H1 (cell line): ENCODE results near the gene CMKLR1. TPM values are rescaled to one million over a fixed set of nuclear protein-coding genes. Genes with fewer than 3 reads are reported as not detected.

Experiments
- CTCF ChIA-PET: fragments of 300-600 bp; sonication (Branson Sonifier 250); formaldehyde crosslinking; loops from one replicate; lab custom pipeline; 2021; ENCODE audit not compliant: partially characterized antibody; lab: Charles Lee
- POLR2A ChIA-PET: fragments of 300-600 bp; sonication (Branson Sonifier 250); formaldehyde crosslinking; loops from one replicate; lab custom pipeline; 2021; ENCODE audit warnings: inconsistent platforms; ENCODE audit not compliant: partially characterized antibody; lab: Charles Lee
- DNase-seq, 2 experiments: peaks; one replicate each; pipeline versions ENCODE4 v3.0.0 to v3.0.0-alpha.2; 2010 to 2022; ENCODE audit warnings: low spot score in 2 of 2, low read depth in 1 of 2, mixed read lengths in 1 of 2
- FAIRE-seq: peaks from 2 replicates; lab custom pipeline; 2011; peaks lifted over from hg19 to GRCh38; lab: Jason Lieb, UNC
- H2AFZ ChIP-seq: 2 replicates; pipeline ENCODE4 v1.8.1; 2012; ENCODE audit warnings: low read length, inconsistent platforms
- H2AK5ac ChIP-seq: 2 replicates; pipeline ENCODE4 v1.6.1; 2013; ENCODE audit warnings: low read depth, low read length
- H2BK120ac ChIP-seq: replicated peaks from 2 replicates; pipeline ENCODE3; 2013; ENCODE audit warnings: low read depth, low read length, inconsistent platforms
- H2BK12ac ChIP-seq: 2 replicates; pipeline ENCODE4 v1.6.1; 2013; ENCODE audit warnings: low read depth, low read length
- H2BK15ac ChIP-seq: 2 replicates; pipeline ENCODE4 v1.6.1; 2013; ENCODE audit warnings: low read length
- H2BK20ac ChIP-seq: 2 replicates; pipeline ENCODE4 v1.6.1; 2013; ENCODE audit warnings: low read length
- H2BK5ac ChIP-seq: 2 replicates; pipeline ENCODE4 v1.6.1; 2013; ENCODE audit warnings: low read depth, low read length
- H3K14ac ChIP-seq: 2 replicates; pipeline ENCODE4 v1.6.1; 2013; ENCODE audit warnings: inconsistent platforms; ENCODE audit not compliant: insufficient read length
- H3K18ac ChIP-seq: 2 replicates; pipeline ENCODE4 v1.6.1; 2013; ENCODE audit warnings: low read length; ENCODE audit errors: extremely low read depth
- H3K23ac ChIP-seq: 2 replicates; pipeline ENCODE4 v1.6.1; 2013; ENCODE audit warnings: inconsistent platforms; ENCODE audit not compliant: insufficient read length
- H3K23me2 ChIP-seq: 2 replicates; pipeline ENCODE4 v1.6.1; 2013; ENCODE audit warnings: low read depth, low read length
- H3K27ac ChIP-seq: 2 replicates; pipeline ENCODE4 v1.6.1; 2011; ENCODE audit warnings: low read depth, low read length, inconsistent platforms
- H3K27me3 ChIP-seq, 4 experiments: replicated peaks in 1 of 4; 1 replicate in 1 of 4; 2 replicates in 3 of 4; pipeline versions ENCODE4 v1.6.1 to v1.8.1; 2011 to 2013; ENCODE audit warnings: low read length in 3 of 4, mild to moderate bottlenecking in 3 of 4, inconsistent platforms in 2 of 4, mixed read lengths in 2 of 4, moderate library complexity in 1 of 4; ENCODE audit not compliant: control insufficient read depth in 3 of 4, insufficient read depth in 3 of 4; ENCODE audit errors: extremely low read depth in 1 of 4
- H3K36me3 ChIP-seq, 4 experiments: 2 replicates each; pipeline versions ENCODE4 v1.6.1 to v1.8.1; 2011 to 2013; ENCODE audit warnings: mild to moderate bottlenecking in 4 of 4, low read length in 3 of 4, moderate library complexity in 2 of 4, control low read depth in 1 of 4, inconsistent platforms in 1 of 4; ENCODE audit not compliant: insufficient read depth in 4 of 4, control insufficient read depth in 2 of 4
- H3K4ac ChIP-seq: replicated peaks from 2 replicates; pipeline ENCODE3; 2013; ENCODE audit warnings: low read length, low read depth, mixed read lengths, inconsistent platforms; ENCODE audit not compliant: insufficient read length
- H3K4me1 ChIP-seq, 4 experiments: replicated peaks in 1 of 4; 1 replicate in 1 of 4; 2 replicates in 3 of 4; pipeline versions ENCODE4 v1.6.1 to v1.8.1; 2011 to 2013; ENCODE audit warnings: low read length in 3 of 4, inconsistent platforms in 2 of 4, mixed read lengths in 1 of 4; ENCODE audit not compliant: insufficient read depth in 4 of 4, control insufficient read depth in 3 of 4
- H3K4me2 ChIP-seq, 2 experiments: 2 replicates each; pipeline versions ENCODE4 v1.6.1 to v1.8.1; 2011 to 2013; ENCODE audit warnings: low read depth in 2 of 2, low read length in 2 of 2, control low read depth in 1 of 2, inconsistent platforms in 1 of 2, mild to moderate bottlenecking in 1 of 2; ENCODE audit not compliant: insufficient read depth in 1 of 2
- H3K4me3 ChIP-seq, 4 experiments: fragments of 200-600, 300-600 bp in 1 of 4; sonication (generic), shearing (Covaris generic), sonication (Bioruptor Twin) in 1 of 4; 2 replicates each; pipeline versions ENCODE4 v1.5.1 to v1.8.1; 2011 to 2016; ENCODE audit warnings: low read length in 4 of 4, low read depth in 3 of 4, control low read depth in 2 of 4, inconsistent platforms in 2 of 4, mild to moderate bottlenecking in 2 of 4, mixed read lengths in 1 of 4, moderate library complexity in 1 of 4; ENCODE audit not compliant: insufficient read depth in 2 of 4; ENCODE audit errors: extremely low read depth in 1 of 4
- H3K56ac ChIP-seq: replicated peaks from 2 replicates; pipeline ENCODE3; 2013; ENCODE audit warnings: low read depth, mild to moderate bottlenecking, mixed read lengths, low read length, inconsistent platforms; ENCODE audit not compliant: insufficient read length
- H3K79me1 ChIP-seq: 2 replicates; pipeline ENCODE4 v1.6.1; 2013; ENCODE audit warnings: low read depth, low read length, control low read depth
- H3K79me2 ChIP-seq, 2 experiments: 2 replicates each; pipeline versions ENCODE4 v1.6.1 to v1.8.1; 2012 to 2013; ENCODE audit warnings: low read length in 2 of 2, mild to moderate bottlenecking in 2 of 2, inconsistent platforms in 1 of 2; ENCODE audit not compliant: insufficient read depth in 2 of 2, control insufficient read depth in 1 of 2
- H3K9ac ChIP-seq, 4 experiments: replicated peaks in 1 of 4; 1 replicate in 1 of 4; 2 replicates in 3 of 4; pipeline versions ENCODE4 v1.6.1 to v1.8.1; 2011 to 2013; ENCODE audit warnings: low read depth in 3 of 4, low read length in 3 of 4, control low read depth in 2 of 4, mild to moderate bottlenecking in 2 of 4, moderate library complexity in 2 of 4, inconsistent platforms in 1 of 4; ENCODE audit errors: extremely low read depth in 1 of 4
- H3K9me3 ChIP-seq, 2 experiments: 2 replicates each; pipeline versions ENCODE4 v1.6.1 to v1.8.1; 2012 to 2013; ENCODE audit warnings: mild to moderate bottlenecking in 2 of 2, moderate library complexity in 2 of 2, control low read depth in 1 of 2, inconsistent platforms in 1 of 2, low read depth in 1 of 2, low read length in 1 of 2, mixed read lengths in 1 of 2; ENCODE audit not compliant: insufficient read depth in 2 of 2
- H4K20me1 ChIP-seq, 2 experiments: replicated peaks in 1 of 2; 2 replicates each; pipeline versions ENCODE3 to v1.8.1; 2011 to 2013; ENCODE audit warnings: inconsistent platforms in 2 of 2, low read length in 2 of 2, mild to moderate bottlenecking in 1 of 2; ENCODE audit not compliant: insufficient read depth in 2 of 2, control insufficient read depth in 1 of 2
- H4K5ac ChIP-seq: 2 replicates; pipeline ENCODE4 v1.6.1; 2013; ENCODE audit warnings: low read length, low read depth, mixed read lengths, inconsistent platforms; ENCODE audit not compliant: insufficient read length
- H4K8ac ChIP-seq: 2 replicates; pipeline ENCODE4 v1.8.0; 2013; ENCODE audit warnings: mild to moderate bottlenecking, moderate library complexity, low read length, inconsistent platforms; ENCODE audit not compliant: insufficient read depth; ENCODE audit errors: extremely low read depth
- H4K91ac ChIP-seq: replicated peaks from 2 replicates; pipeline ENCODE3; 2013; ENCODE audit warnings: low read length, mixed read lengths, inconsistent platforms; ENCODE audit not compliant: insufficient read length
- GTF2F1 ChIP-seq: IDR thresholded peaks from 2 replicates; pipeline ENCODE4 v1.6.1; 2012; ENCODE audit warnings: low read depth, low read length, improper control_type of control experiment, borderline replicate concordance
- TAF7 ChIP-seq: optimal IDR thresholded peaks from 2 replicates; pipeline ENCODE3; 2011; ENCODE audit warnings: low read depth, mild to moderate bottlenecking, inconsistent platforms, low read length, moderate library complexity, borderline replicate concordance
- YY1 ChIP-seq: IDR thresholded peaks from 2 replicates; pipeline ENCODE4 v1.6.1; 2011; ENCODE audit warnings: low read depth, mild to moderate bottlenecking, low read length
- WGBS, 2 experiments: shearing (Covaris generic) in 1 of 2; methylation state at CpG; one replicate each; pipeline versions ENCODE4 v1.1.6 to v1.1.7; 2013 to 2015; ENCODE audit warnings: low lambda C conversion rate in 2 of 2, mixed read lengths in 2 of 2, inconsistent platforms in 1 of 2, low coverage in 1 of 2, missing lambda C conversion rate in 1 of 2; ENCODE audit not compliant: insufficient replicate concordance in 2 of 2, insufficient coverage in 1 of 2, insufficient read length in 1 of 2; ENCODE audit errors: extremely low coverage in 1 of 2, missing lambda C conversion rate in 1 of 2; 5-methylcytosine and 5-hydroxymethylcytosine counted together
- polyA plus RNA-seq, 7 experiments: library from polyadenylated mRNA; depleted of rRNA in 3 of 7; stranded (reverse) in 5 of 7; unstranded in 2 of 7; fragments of >200 nt in 5 of 7; fragments of 200-250 nt in 2 of 7; gene quantifications; 1 replicate in 5 of 7; 2 replicates in 1 of 7; 4 replicates in 1 of 7; pipeline versions ENCODE4 v1.2.1 to v1.2.3, GENCODE V29; 2011 to 2013; ENCODE audit warnings: missing spikeins in 2 of 7, mixed read lengths in 2 of 7
- total RNA-seq: library from RNA; stranded (reverse); fragmentation: NEBNext Ultra II Directional; extraction: Animal tissue kit (Norgen Biotek cat#: 25700); gene quantifications from 2 replicates; pipeline ENCODE4 v1.2.1, GENCODE V29; 2021

CMKLR1 gene
- total and polyA plus RNA-seq, 2 of the 8 experiments (the other 6 are each of a cell fraction or from before 2014, with no cell fraction given): 2.1 to 2.8 TPM

DNA sequence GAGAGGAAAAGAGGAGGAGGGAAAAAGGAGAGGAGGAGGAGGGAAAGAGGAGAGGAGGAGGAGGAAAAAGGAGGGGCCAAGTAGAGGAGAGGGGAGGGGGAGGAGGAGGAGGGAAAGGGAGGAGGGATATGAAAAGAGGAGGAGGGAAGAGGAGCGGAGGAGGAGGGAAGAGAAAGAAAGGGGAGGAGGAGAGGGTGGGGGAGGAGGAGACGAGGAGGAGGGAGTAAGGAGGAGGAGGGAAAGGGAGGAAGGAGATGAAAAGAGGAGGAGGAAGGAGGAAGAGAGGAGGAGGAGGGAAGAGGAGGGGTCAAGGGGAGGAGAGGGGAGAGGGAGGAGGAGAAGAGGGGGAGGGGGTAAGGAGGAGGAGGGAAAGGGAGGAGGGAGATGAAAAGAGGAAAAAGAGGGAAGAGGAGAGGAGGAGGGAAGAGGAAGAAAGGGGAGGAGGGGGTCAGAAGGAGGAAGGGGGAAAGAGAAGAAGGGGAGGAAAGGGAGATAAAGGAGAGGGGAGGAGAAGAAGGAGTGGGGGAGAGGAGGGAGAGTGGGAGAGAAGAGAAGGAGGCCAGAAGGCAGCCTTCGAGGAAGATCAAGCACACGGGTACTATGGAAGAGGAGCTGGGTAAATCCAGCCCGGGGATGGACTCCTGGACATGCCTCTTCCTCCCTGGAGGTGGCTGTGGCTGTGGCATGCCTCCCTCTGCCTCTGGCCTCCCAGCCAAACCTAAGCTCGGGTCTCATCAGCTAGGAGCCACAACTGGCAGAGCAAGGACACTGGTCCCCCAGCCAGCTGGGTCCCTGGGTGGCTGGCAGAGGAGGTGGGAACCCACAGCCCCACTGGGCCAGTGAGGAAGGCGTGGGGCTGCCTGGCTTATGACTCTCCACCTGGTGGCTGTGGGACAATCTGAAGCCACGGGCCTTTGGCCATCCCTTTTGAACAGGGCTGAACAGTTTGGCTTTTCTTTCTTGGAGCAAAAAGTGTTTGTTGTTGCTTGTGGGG is 3.0 kb upstream of the CMKLR1 start:
- Histone ChIP-seq H3K4me3 (no peak overlapping the region), H3K23me2 (no peaks in the 10 kb centered on the region; the same call in 1 of the 2 replicates), H2AK5ac (no peak overlapping the region; the same call in 1 of the 2 replicates), H2BK120ac (no peak overlapping the region), H3K4ac (no peak overlapping the region), H2BK20ac (peak overlapping the region; percentile 25; the same call in 1 of the 2 replicates), H3K79me1 (no peaks in the 10 kb centered on the region), H3K23ac (no peak overlapping the region), H2BK12ac (peak overlapping the region; percentile 71; the same call in 1 of the 2 replicates), H3K4me2 (no peak overlapping the region), H3K27me3 (no peaks in the 10 kb centered on the region), H3K18ac (no peak overlapping the region), H3K56ac (no peak overlapping the region), H2AFZ (no peak overlapping the region), H4K8ac (no peak overlapping the region), H4K20me1 (no peaks in the 10 kb centered on the region), H2BK15ac (peak overlapping the region; percentile 65; the same call in 1 of the 2 replicates), H3K79me2 (no peaks in the 10 kb centered on the region), H4K91ac (no peak overlapping the region), H2BK5ac (no peak overlapping the region), H3K9ac (no peak overlapping the region), H3K14ac (no peak overlapping the region), H3K27ac (no peak overlapping the region), H3K9me3 (no peaks in the 10 kb centered on the region), H4K5ac (no peak overlapping the region), H3K36me3 (no peaks in the 10 kb centered on the region), H3K4me1 (peaks cover 0 to 13% (median 5%) of the 10 kb centered on the region in 4 experiments; a peak in 4 of 7 replicates)
- WGBS, 2 experiments: 82 to 92% methylated on average over 2 to 3 of the region's 8 CpGs
- ChIA-PET CTCF (interaction anchor here (0.6 to 1.5 kb wide), 6 partner anchors 14 to 528 kb away, joined by 3 to 4 read pairs (median 3); no protein-coding TSS in a partner anchor), POLR2A (no interaction called here)
- DNase-seq (no peak), FAIRE-seq (no peak)
- TF ChIP-seq GTF2F1: no peak
- no peak for TF ChIP-seq YY1
- no peak for TF ChIP-seq TAF7
